Activated T-cell treated with anti-CD3 and anti-CD28 coated beads for 1 hour (primary cell): ENCODE measurements around the gene OPCML.

Source experiments
- DNase-seq: peaks from one replicate; pipeline ENCODE4 v3.0.0-alpha.2; 2020; ENCODE audit warnings: low read depth

The OPCML gene

DNA sequence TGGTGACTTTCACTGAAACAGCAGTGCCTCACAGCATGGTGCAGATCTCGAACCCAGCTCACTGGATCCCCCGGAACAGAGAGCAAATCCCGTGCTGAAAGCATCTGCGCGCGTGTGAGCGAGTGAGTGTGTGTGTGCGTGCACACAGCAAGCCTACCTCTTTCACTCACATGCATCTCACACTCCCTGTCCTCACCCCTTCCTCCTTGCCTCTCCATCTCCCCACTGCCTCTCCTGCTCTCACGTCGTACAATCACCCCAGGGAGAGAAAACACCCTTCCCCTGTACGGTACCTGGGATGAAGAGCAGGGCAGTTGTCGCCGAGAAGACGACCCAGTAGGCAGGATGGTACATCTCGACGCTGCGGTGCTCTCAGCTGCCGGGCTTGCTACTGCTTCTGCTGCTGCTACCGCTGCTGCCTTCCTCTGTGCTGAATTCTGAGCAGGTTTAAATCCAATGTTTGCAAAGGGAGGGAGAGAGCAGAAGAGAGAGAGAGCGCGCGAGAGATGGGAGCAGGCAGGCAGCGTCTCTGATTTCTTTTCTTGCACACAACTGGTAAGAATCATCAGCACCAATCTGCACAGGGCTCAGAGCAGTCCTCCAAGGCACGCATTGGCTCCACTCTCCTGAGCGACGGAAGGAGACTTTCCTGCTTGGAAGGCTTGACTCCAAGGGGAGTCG, at the start of gene OPCML:
Gene OPCML (minus strand): TSS at position 531 of the 681 bp plus-strand sequence.
- no peak for DNase-seq

DNA sequence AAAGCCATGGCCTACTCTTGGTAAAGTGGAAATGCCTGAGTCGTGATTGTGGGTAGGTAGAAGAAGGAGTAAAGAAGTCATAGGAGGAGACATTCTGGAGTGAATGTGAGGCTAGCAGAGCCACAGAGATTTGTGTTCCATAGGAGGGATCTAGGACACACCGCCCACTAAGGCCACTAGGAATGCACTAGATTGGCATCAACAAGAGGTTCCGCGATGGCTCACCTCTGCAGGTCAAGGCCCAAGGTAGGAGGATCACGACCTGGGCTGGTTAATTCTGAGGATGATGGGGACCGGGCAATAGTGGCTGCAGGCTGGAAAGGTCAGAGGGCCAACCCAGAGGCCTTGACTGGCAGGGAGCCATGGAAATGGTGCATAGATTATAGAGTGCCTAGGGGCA, 48.8 kb upstream of the OPCML start:
- no peak for DNase-seq

- DNase-seq, result no peak
Observed at GRCh38 chr11:133579165-133580031, 47.1 kb upstream of the OPCML start.

DNA sequence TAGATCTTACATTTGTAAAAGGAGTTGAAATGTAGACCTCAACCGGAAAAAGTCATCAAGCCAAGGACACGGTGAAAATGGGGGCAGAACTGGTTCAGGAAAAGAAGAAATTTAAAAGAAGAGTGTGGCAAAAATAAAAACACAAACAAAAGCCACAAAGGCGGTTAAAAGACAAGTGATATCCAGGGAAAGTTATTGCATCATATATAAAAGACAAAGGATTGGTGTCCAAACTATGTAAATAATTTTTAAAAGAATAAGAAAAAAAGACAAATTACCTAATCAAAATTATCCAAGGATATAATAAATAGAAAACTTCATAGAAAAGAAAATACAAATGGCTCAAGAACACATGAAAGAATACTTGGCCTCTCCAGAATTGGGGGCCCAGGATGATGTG, 45.1 kb upstream of the OPCML start:
- DNase-seq, result no peak

- DNase-seq, result no peak
Observed at GRCh38 chr11:133576351-133576750, 44.0 kb upstream of the OPCML start.

DNA sequence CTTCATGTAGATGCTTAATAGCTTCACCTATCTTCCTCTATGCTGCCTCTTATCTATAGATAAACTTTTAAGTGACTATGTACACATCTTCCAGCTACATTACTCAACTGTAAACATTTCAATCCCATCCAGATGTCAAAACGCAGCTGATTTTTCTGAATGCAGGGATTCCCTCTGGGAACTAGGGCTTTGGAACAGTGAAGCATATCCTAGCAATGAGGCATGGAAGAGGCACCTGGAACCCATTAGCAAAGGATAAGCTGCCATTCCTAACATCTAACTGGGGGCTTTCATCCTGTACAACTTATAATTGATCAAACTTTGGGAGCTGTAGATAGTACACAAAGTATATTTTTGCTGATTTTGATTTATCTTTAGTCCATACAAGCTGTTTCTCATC, 40.8 kb upstream of the OPCML start:
- no peak for DNase-seq

- DNase-seq, result no peak
Observed at GRCh38 chr11:133570376-133570775, 38.1 kb upstream of the OPCML start.

DNA sequence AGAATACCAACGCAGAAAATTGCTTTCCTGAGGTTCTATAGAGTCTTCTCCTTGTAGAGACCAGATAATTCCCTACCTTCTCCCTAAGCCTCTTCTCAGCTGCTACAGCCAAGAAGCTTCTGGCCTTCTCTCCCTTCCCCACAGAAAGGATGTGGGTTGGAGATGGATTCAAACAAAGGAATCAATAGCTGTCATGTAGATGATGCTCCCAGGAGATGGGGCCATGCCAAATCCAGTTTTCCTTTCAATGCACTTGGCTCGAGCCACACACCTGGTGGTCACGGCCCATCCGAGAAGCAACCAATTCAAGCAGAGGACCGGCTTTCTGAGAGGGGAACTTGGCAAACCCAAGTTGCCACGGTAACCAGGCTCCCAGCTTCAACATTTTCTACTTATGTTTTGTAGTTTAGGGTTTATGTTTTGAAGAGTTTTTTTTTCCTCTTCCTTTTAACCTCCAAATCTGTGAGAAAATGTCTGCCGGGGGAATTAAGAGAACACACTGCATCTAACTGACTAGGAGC, 31.3 kb upstream of the OPCML start:
- DNase-seq, result no peak

DNA sequence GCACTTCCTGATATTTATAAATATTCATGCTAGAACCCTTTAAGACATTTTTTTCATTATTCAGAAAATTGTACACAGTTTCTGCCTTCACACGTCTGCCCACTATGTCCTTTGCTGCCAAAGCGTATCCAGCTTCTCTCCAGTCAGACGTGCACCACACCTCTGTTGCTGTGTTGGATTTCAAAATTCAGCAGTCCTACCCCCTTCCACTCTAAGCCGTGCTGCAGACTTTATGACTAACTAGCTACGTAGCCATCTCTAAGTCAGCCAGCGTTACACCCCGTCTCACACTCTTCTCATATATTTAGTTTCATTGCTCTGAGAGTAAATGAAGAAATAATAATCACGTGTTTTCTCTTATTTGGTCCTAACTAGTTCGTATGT, 28.2 kb upstream of the OPCML start:
- DNase-seq, result no peak

DNA sequence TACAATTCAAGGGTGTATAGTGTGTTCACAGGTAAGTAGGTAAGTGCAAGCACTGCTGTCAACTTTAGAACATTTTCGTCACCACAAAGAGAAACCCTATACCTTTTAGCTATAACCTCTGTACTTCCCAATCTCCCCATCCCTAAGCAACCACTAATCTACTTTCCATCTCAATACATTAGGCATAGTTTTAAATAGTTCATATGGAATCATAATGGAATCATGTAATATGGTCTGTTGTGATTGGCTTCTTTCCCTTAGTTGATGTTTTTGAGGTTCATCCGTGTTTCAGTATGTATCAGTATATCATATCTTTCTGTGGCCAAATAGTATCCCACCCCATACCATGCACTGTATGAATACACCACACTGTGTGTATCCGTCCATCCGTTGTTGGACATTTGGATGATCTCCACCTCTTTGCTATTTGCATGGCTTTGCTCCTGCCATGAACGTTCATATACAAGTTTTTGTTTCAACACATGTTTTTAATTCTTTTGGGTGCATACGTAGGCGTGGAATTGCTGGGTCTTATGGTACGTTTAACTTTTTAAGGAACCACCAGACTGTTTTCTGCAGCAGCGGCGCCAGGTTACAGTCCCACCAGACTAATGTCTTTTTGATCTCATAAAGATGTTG, 27.7 kb upstream of the OPCML start:
- no peak for DNase-seq

GRCh38 chr11:133559382-133559781, 27.1 kb upstream of the OPCML start:
- no peak for DNase-seq

GRCh38 chr11:133555034-133555433, 22.7 kb upstream of the OPCML start:
- DNase-seq, result no peak

GRCh38 chr11:133553885-133554740, 21.8 kb upstream of the OPCML start:
- no peak for DNase-seq

- no peak for DNase-seq
Observed at GRCh38 chr11:133552938-133553337, 20.6 kb upstream of the OPCML start.

DNA sequence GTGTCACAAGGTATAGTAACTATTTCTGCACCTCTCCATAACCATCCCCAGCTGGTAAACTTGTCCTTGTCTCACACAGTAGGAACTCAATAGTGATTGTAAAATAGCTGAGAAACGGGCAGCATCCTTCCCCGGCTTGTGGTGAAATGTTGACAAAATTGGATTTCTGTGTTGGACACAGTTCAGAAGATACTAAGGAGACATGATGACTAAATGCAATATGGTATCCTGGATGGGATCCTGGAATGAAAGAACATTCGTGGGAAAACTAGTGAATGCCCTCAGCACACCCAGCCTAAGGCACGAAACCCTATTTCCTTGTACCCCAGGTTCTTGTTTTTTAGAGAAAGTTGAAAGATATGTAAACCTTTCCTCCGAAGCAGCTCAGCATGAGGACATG, 18.8 kb upstream of the OPCML start:
- no peak for DNase-seq

- no peak for DNase-seq
Observed at GRCh38 chr11:133549826-133550225, 17.5 kb upstream of the OPCML start.

GRCh38 chr11:133548641-133549040, 16.3 kb upstream of the OPCML start:
- no peak for DNase-seq

DNA sequence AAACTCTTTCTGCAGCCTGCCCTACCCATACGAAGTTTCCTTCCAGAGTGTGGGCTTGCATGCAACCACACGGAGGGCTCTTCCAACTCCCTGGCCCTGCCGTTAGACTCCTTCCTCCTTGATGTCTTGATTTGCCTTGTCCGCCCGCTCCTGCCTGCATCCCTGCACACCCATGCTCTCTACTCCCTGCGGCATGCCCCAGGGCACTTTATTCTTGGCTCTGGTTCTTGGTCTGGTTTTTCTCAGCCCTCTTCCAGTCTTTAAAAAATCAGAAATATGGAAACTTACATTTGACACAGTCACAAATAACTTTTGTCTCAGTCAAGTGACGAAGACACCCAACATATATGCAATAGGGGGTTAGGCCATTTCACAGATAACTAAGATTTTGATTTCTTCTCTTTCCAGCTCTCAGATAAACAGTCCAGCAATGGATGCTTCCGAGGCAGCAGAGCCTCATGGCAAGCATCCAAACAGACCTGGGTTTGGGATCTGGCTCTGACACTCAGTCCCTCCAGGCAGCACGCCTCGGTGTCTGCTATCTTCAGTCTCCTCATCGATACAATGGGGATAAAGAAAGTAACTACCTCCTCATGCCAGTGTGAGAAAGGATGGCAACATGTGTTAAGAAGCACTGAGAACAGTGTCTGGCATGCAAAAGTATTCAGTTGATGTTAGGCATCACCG, 15.7 kb upstream of the OPCML start:
- DNase-seq, result no peak

GRCh38 chr11:133545199-133545803, 13.0 kb upstream of the OPCML start:
- DNase-seq, result no peak

- DNase-seq, result no peak
Observed at GRCh38 chr11:133541720-133542095, 9.4 kb upstream of the OPCML start.
